NCI-H82 treated with DMSO at 0.1 percent for 48 hours (cell line): ENCODE results near the gene CLCA1.
"Not testable (repeated sequence)": the region's sequence is repeated elsewhere in the genome, so short reads cannot be mapped to it uniquely, and the experiment has no call there.

Source experiments
- DNase-seq: peaks from one replicate; lab custom pipeline; 2025; ENCODE audit not compliant: unreplicated experiment; lab: John Stamatoyannopoulos, UW

The CLCA1 gene

DNA sequence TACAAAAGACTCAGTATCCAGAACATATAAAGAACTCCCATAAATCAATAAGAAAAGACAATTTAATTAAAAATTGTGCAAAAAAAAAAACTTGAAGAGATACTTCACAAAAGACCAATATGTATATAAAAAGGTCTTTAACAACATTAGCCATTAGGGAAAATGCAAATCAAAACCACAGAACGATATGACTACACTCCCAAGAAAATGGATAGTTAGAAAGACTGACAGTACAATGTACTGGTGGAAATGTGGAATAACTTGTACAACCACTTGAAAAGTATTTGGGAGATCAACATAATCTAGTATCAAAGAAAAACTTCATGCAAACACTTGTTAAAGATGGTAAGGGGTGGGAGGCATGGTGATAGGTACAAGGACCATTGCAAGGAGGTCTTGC lies 3.9 kb upstream of the CLCA1 start:
- DNase-seq = no peak

DNA sequence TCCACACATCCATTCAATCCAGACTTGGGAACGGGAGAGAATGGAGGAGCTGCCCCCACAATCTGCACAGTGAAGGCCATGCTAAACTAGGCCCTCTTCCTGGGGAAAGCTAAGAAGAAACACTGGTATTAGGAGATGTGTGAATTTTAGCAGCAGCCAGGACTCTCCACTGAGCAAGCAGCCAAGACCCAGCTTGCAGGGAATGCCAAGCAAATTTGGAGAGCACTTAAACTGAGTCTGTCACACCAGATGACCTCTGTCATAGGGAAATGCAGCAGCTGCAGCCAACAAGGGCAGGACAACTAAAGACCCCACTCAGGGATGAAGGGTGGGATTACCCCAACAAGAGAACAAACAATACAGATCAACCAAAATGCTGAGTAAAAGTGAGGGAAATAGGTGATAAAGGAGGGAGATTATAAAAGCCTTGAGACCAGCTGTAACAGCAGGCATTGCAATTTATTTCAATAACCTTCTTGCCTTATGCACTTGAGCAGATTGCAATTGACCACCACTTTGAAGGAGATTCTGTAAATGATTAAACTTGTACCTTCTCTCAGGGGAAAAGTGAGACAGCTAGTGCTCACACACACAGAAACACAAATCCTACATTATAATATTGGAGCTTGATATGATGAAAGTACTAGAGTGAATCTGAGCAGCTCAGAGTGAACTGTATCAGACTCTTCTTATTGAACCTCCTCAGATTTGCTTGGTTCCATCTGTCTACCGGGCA lies 2.5 kb upstream of the CLCA1 start:
- DNase-seq = no peak

DNA sequence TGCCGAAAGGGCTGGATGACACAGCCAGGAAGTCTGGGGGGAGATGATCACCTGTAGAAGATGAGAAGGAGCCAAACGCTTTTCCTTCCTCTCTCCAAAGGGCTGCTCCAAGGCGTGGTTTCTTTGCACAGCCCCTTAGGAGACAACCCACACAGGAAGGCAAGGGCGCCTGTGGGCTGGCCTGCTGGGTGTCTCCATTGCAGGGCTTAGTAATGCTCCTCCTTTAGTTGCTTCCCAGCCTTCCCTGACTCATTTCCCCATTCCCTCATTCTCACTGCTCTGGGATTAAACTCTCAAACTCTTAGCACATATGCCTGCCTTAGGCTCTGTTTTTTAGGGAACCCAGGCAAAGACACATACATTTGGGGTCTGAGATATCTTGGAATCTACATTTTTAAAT lies 1.7 kb upstream of the CLCA1 start:
- DNase-seq = no peak

DNA sequence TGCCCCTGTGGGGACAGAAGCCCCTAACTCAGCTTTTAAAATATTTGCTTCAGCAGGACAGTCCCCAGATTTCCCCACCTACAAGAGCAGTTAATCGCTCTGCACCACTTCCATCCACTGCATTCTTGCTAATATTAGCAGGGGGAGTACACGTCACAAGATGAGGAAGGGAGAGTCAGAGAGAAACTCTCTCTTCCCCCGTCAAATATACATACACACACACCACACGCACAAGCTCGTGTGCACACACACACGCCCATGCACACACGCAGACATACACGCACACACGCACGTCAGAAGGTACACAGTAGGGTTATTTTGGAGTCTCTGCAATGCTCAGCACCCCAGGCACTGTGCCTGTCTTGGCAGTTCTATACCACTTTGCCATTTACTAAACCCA lies 2.1 kb downstream of the CLCA1 start:
- DNase-seq = no peak

DNA sequence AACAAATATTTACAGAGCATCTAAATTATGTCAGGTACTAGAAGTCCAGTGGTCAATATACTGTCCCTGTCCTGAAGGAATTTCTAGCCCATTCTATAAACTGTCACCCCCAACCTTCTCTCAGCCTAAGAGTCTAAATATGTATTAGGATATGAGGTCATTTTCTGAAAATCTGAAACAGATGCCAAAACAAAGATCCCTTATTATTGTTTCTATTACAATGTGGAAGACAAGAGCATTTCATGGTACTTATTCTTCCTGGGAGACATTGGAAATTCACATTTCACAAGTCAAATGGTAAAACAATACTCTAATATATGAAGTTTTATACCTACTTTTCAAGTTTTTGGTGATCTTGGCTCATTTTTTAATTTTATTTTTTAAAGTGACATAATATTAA lies 2.6 kb downstream of the CLCA1 start:
- DNase-seq = no peak

DNA sequence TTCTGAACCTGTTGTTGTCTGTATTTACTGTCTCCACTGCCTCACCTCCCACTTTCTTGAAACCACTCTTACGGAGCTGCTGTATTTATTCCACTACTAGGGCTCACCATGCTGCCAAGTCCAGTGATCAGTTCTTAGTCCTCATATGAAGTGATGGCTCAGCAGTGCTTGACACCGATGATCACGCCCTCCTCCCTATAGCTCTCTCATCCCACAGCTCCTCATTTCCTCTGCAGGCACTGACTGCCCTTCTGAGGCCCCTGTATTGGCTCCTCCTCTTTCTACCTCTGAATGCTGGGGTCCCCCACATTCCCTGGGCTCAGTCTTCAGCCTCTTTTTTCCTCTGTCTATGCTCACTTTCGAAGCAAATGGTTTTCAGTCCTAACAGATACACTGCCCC lies 3.4 kb downstream of the CLCA1 start:
- no peak for DNase-seq

DNA sequence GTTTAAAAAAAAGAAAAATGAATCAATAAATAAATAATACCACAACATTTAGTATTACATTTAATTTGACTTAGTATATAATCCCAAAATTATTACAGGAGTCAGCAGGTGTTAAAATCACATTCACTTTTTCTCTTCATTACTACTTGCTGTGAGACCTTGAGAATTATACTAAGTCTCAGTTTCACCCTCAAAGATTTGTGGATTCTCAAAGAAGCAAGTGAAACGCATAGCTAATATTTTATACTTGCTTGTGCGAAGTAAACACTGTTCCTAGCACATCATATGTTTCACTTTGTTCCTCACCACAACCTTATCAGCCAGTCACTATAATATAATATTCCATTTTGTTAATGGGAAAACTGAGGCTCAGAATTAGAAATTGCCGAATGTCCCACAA lies 4.0 kb downstream of the CLCA1 start:
- no peak for DNase-seq

DNA sequence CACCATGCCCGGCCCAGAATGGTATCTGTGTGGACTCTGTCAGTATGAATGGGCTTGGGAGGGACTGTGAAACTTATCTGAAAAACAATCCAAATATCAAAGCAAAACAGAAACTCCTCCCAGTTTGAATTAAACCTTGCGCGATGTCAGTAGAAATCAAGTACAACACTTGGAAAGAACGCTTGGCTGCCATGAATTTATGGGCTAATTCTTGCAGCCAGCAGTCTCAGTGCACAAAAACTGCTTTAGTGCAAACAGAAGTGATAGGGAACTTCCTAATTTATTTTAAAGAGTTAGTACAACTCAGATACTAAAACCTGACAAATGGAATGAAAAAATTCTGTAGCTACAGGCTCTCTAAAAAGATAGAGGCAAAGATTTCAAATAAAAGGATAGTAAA lies 8.5 kb downstream of the CLCA1 start:
- DNase-seq = no peak

DNA sequence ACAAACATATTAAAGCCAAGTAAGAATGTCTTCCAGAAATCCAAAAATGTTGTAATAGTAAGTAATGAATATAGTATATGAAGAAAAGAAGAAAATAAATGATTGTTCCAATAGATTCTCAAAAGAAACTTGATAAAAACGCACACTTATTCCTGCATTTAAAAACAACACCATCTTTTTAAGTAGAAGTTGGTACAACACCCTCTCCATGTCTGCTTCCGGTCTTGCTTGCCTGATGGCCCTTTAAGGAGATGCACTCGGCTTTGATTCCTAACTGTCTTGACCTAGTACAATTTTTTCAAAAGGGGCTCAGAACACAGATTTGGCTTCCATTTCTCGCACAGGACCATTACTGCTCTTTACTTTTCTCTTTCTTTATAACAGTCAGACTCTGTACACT lies 9.0 kb downstream of the CLCA1 start:
- no peak for DNase-seq

DNA sequence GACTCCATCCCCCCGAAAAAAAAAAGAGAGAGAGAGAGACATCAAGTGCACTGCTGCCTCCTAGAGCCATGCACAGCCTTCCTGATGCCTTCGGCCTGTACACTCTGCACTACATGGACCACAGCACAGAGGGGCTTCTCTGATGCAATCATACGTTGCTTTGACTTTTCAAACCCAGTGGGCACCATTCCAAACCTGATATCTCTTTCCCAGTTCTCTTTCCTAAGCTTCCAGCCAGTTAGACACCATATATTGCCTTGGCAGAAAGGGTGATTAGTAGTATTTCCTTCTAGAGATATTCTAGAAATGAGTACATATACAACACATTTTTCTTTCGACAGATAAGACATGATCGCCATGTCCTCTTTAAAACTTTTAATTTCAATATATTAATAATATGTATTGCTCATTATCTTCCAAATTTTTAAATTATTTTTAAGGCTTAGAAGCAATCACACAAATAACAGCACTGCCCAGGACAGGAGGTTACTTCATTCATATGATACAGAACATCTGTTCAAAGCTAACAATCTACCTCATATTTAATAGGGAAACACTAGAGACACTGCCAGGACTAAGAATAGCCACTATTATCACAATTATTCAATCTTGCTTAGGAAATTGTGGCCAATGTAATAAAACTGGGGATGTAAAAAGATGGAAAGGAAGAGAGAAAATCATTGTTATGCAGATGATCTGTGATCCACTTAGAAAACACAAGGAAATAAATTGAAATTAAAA lies 9.9 kb downstream of the CLCA1 start:
- no peak for DNase-seq

DNA sequence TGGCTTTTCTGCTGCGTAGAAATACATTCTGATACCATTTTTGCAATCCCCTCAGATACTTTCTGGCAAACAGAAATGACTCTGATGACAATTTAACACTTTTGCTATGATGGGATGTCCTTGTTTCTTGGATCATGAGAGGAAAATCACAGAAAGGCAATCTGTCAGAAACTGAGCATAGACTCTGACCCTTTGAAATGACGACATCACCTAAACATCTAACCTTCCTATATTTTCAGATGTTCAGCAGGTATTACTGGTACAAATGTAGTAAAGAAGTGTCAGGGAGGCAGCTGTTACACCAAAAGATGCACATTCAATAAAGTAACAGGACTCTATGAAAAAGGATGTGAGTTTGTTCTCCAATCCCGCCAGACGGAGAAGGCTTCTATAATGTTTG lies 13.2 kb downstream of the CLCA1 start:
- no peak for DNase-seq

DNA sequence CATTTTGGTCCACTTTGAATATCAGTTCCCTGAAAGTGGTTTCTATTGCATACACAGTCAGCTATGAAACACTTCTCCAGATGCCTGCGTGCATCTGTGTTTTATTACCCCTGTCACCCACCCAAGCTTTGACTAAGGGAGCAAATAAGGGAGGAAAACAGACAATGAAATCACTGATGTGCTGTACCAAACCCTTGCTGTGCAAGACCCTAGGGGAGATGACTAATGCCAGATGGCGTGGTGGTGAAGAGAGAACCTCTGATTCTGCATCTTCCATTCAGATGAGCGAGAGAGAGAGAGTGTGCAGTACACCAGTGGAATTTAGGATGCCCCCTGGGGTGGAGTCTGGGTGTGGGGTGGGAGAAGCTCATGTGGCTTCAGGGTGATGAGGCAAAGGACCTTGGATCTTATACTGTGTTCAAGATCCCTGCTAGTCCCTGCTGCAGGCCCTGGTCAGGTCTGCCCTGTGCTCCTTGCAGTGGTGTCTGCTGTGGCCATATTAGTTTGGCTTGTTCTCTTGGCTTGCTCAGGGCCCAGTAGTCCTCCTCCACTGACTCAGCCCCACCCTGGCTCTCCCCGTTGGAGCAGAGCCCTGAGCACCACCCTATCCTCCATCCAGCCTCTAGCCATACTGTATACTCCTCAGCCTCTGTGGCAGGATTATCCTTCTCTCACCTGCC lies 18.5 kb downstream of the CLCA1 start:
- DNase-seq = no peak

DNA sequence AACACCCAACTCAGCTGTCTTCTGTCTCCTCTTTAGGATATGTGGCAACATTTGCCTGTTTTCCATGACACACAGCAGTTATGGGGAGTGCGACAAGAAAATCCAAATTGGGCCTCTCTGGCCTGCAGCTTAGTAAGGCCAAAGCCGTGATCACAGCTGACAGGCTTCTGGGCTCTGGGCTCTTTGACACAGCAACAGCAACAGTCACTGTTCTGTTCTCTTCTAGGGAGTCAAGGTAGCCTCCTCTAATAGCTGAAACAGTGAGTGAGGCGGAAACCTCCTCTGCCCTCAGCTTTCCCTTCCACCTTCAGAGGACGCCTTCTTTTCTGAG lies 19.0 kb downstream of the CLCA1 start:
- DNase-seq = no peak

DNA sequence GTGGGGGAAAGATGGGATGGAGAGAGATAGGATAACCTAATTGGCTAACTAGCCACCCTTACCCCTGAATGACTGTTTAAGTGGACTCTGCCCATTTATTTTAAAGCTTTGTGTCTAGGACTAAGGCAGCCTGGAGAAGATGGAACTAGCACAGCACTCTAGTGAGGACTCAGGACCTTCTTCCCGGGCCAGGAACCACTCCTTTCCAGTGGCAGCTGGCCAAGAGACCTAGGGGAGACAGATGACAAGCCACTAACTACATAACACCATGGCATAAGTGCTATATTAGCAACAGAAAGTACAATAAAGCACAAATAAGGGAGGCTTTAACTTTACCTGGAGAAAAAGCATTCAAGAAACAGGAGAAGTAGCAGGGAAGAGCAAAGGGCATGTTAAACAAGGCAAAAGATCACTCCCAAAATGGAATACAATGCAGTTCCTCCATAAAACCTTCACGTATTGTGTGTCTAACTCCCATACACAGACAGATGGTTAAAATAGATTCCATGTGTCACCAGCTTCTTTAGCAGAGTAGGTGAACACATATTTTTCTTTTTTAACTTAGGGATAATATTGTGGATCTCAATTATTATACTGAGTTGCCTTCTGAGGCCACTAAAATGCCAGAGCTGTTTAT lies 20.6 kb downstream of the CLCA1 start:
- no peak for DNase-seq

DNA sequence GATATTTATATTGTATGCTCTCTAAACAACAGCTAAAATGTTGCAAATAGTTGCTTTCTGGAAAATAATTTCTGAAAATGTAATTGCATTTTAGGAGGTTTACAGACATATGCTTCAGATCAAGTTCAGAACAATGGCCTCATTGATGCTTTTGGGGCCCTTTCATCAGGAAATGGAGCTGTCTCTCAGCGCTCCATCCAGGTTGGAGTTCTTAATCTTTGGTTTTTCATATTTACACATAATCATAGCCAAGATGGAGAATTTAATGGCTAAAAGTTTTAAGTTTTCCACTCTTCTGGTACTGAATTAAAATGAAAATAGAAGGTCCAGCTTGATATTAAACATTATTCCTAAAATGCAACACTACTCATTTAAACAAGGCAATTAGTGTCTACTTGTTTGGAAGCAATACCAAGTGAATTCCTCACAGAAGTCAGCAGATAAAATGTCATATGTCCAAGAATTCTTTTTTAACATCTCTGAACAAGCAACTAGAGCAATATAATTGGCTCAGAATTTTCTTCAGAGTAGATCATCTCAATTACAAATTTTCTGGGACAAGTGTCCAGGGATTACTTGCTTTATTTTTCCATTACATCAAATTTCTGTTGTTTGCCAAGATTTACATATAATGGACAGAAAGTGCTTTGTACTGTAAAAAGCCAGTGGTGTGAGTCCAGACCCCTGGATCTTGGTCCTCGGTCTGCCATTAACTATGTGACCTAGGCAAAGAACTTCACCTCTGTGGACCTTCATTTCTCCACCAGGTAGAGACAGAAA lies 22.6 kb downstream of the CLCA1 start:
- DNase-seq = no peak

DNA sequence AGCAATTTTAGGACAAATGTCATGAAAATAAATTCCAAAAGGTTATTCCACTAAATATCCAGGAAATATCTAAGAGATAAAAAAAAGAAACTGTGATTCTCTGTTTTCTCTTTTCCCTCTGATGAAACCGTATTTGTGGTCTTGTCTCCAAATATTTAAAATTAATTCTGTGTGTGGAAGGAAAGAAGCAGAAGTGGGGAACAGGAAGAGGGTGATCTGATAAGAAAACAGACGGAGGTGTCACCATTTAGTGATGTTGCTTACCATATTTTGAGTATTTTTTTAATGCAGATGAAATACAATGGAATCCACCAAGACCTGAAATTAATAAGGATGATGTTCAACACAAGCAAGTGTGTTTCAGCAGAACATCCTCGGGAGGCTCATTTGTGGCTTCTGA lies 29.6 kb downstream of the CLCA1 start:
- DNase-seq = no peak

DNA sequence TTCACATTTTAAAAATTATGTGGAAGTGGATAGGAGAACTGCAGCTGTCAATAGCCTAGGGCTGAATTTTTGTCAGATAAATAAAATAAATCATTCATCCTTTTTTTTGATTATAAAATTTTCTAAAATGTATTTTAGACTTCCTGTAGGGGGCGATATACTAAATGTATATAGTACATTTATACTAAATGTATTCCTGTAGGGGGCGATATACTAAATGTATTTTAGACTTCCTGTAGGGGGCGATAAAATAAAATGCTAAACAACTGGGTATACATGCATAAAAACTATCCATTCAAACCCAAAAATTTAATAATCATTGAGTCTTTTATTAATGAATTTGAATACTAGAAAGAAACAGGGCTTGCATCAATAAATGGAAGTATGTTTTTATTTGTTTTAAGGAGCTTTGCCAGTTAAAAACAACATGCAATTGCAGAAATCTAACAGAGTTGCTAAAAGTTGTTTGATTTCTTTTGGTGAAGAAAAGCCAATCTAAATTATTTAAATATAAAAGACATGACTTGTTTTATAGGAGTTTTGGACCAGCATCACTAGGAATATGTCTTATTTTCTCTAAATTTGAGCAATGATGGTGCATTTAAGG lies 31.4 kb downstream of the CLCA1 start:
- peak; percentile 46 for DNase-seq

DNA sequence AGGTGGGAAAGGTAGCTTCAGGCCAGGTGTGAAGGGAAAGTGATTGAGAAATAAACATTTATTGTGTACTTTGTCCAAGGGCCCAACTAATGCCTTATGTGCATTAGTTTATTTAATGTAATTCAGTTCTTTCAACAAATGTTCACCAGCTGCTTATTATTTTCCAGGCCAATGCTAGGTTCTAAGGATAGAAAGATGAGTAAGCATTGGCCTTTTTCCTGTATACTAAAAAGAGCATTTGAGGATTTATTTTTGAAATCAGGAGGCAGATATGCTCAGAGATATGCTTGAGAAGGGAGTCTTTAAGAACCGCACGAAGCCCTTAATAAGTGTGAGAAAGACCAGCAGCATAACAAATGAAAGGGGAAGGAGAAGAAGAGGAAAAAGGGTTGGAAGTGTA lies 32.0 kb downstream of the CLCA1 start:
- no peak for DNase-seq

DNA sequence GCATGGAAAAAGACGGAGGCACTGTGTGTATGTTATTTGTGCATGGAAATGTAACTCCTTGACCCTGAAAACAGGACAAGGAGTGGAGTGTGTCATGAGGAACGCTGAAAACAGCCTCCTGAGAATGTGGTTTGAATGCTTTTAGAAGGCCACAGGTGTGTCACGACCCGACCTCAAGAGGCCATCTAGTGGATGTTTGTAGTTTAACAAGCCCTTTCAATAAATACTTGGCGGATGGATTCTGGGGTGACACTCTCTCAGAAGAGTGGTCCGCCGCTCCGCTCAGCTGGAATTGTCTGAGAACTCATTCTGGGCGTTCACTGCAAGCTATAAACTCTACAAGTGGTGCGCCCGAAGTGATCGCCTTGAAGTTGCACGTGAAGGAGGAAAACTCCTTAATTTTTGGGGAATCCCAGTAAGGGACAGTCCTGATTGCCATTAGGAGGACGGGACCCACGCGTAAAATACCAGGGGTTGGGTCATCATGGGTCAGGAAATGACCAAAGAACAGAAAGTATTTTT lies 33.5 kb downstream of the CLCA1 start:
- not testable (repeated sequence) for DNase-seq

DNA sequence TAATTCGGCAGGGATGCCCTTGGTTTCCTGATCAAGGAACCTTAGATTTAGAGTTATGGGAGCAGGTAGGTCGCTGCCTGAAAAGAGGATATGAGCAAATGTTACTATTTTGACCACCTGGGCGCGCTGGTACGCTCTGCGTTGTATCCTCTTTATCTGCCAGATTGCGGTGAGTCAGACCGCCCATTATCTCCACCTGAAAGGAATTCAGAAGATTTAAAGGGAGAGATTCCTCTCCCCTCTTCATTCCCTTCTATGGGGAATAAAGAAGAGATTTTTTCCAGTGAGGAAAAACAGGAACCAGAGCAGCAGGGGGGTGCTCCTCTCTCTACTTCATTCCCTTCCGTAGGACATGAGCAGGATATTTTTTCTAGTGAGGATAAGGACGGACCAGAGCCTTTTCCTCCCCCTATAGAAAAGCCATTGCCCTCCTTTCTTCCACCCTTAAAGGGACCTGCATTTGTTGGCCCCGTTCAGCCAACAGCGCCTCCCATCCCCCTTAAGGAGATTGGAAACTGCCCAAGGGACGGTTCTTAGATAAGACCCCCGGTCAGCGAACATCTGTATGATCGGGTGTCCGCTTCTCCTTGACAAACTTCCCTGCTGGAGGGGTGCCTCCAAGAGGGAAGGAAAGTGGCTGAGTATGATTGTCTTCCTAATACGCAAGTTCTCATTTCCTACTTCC lies 34.1 kb downstream of the CLCA1 start:
- no peak for DNase-seq
